Stimulated activated effector memory CD8-positive, alpha-beta T cell treated with anti-CD3 and anti-CD28 coated beads, Interleukin-12 subunit alpha, Interleukin-12 subunit beta, amount 100 ng/mL, for 72 hours (primary cell): ENCODE measurements around the gene REM2.

Source experiments
- ATAC-seq: fragments of 150-1000 bp; cut with Tn5 transposase; 2 replicates; pipeline ENCODE4 v1.10.0; 2021
- DNase-seq, 2 donors: peaks; one replicate each; pipeline ENCODE4 v3.0.0; 2021 to 2022; ENCODE audit warnings: low spot score in 2 of 2
- H3K27ac Mint-ChIP-seq: one replicate; pipeline ENCODE4 v1.8.0; 2022; ENCODE audit warnings: mild to moderate bottlenecking, mixed read lengths
- H3K36me3 Mint-ChIP-seq: one replicate; pipeline ENCODE4 v1.8.0; 2022; ENCODE audit warnings: mild to moderate bottlenecking, mixed read lengths
- H3K4me1 Mint-ChIP-seq: one replicate; pipeline ENCODE4 v1.8.0; 2022; ENCODE audit warnings: mixed read lengths
- H3K4me3 Mint-ChIP-seq: one replicate; pipeline ENCODE4 v1.8.0; 2022; ENCODE audit warnings: mild to moderate bottlenecking, mixed read lengths
- H3K9me3 Mint-ChIP-seq: one replicate; pipeline ENCODE4 v1.8.0; 2022; ENCODE audit warnings: mixed read lengths

Gene REM2

GRCh38 chr14:22878271-22879246 lies 4.5 kb upstream of the REM2 start:
- Mint-ChIP-seq H3K4me1 (peaks cover 23% of the 10 kb centered on the region), H3K9me3 (no peaks in the 10 kb centered on the region), H3K27ac (peak overlapping the region; percentile 85), H3K36me3 (peaks cover 68% of the 10 kb centered on the region), H3K4me3 (no peak overlapping the region)
- no peak for ATAC-seq
- DNase-seq, result no peak

GRCh38 chr14:22882064-22882463 lies 958 bp upstream of the REM2 start:
- Mint-ChIP-seq H3K4me3 (no peak overlapping the region), H3K4me1 (peaks cover 35% of the 10 kb centered on the region), H3K36me3 (peaks cover 32% of the 10 kb centered on the region), H3K27ac (no peak overlapping the region), H3K9me3 (no peaks in the 10 kb centered on the region)
- no peak for ATAC-seq
- no peak for DNase-seq

- no peak for DNase-seq
- ATAC-seq, result no peak
- H3K4me3 Mint-ChIP-seq, result no peak overlapping the region
- peaks cover 40% of the 10 kb centered on the region for H3K4me1 Mint-ChIP-seq
- peak overlapping the region; percentile 60 for H3K27ac Mint-ChIP-seq
- H3K9me3 Mint-ChIP-seq, result no peaks in the 10 kb centered on the region
- H3K36me3 Mint-ChIP-seq, result peaks cover 27% of the 10 kb centered on the region
Measured at GRCh38 chr14:22882529-22883172, 371 bp upstream of the REM2 start.

GRCh38 chr14:22884076-22884737 lies 1.2 kb downstream of the REM2 start:
- ATAC-seq (no peak), DNase-seq (no peak)
- Mint-ChIP-seq H3K36me3 (peaks cover 11% of the 10 kb centered on the region), H3K4me3 (no peak overlapping the region), H3K9me3 (no peaks in the 10 kb centered on the region), H3K27ac (no peak overlapping the region), H3K4me1 (peaks cover 36% of the 10 kb centered on the region)

- Mint-ChIP-seq H3K4me1 (peaks cover 39% of the 10 kb centered on the region), H3K9me3 (no peaks in the 10 kb centered on the region), H3K4me3 (no peak overlapping the region), H3K36me3 (peaks cover 6% of the 10 kb centered on the region), H3K27ac (no peak overlapping the region)
- DNase-seq (no peak), ATAC-seq (no peak)
Measured at GRCh38 chr14:22884738-22885523, 1.9 kb downstream of the REM2 start.

GRCh38 chr14:22885975-22886374 lies 3.0 kb downstream of the REM2 start:
- peak overlapping the region; percentile 46 for H3K27ac Mint-ChIP-seq
- peak overlapping the region; percentile 69 for H3K4me3 Mint-ChIP-seq
- no peak for DNase-seq
- H3K9me3 Mint-ChIP-seq, result no peaks in the 10 kb centered on the region
- no peak for ATAC-seq
- H3K4me1 Mint-ChIP-seq, result peaks cover 42% of the 10 kb centered on the region
- peaks cover 6% of the 10 kb centered on the region for H3K36me3 Mint-ChIP-seq

GRCh38 chr14:22886500-22887259 lies 3.7 kb downstream of the REM2 start:
- ATAC-seq (peak; percentile 79), DNase-seq (peak; percentile 44 to 80)
- Mint-ChIP-seq H3K9me3 (no peaks in the 10 kb centered on the region), H3K36me3 (peaks cover 6% of the 10 kb centered on the region), H3K4me3 (peak overlapping the region; percentile 69), H3K4me1 (peaks cover 42% of the 10 kb centered on the region), H3K27ac (peak overlapping the region; percentile 82)

- no peak for DNase-seq
- H3K36me3 Mint-ChIP-seq, result peaks cover 6% of the 10 kb centered on the region
- peak; percentile 22 for ATAC-seq
- H3K27ac Mint-ChIP-seq, result peak overlapping the region; percentile 82
- H3K4me3 Mint-ChIP-seq, result peak overlapping the region; percentile 69
- no peaks in the 10 kb centered on the region for H3K9me3 Mint-ChIP-seq
- peaks cover 42% of the 10 kb centered on the region for H3K4me1 Mint-ChIP-seq
Measured at GRCh38 chr14:22887260-22887989, 4.4 kb downstream of the REM2 start.

GRCh38 chr14:22887990-22888378 lies 5.0 kb downstream of the REM2 start:
- H3K36me3 Mint-ChIP-seq, result peaks cover under 1% of the 10 kb centered on the region
- H3K4me1 Mint-ChIP-seq, result peaks cover 41% of the 10 kb centered on the region
- ATAC-seq (peak; percentile 11), DNase-seq (no peak)
- peak overlapping the region; percentile 82 for H3K27ac Mint-ChIP-seq
- H3K9me3 Mint-ChIP-seq, result no peaks in the 10 kb centered on the region
- H3K4me3 Mint-ChIP-seq, result peak overlapping the region; percentile 69

- no peak overlapping the region for H3K4me3 Mint-ChIP-seq
Measured at GRCh38 chr14:22888662-22889061, 5.6 kb downstream of the REM2 start.

GRCh38 chr14:22890416-22890815 lies 7.4 kb downstream of the REM2 start:
- Mint-ChIP-seq H3K4me1 (peaks cover 25% of the 10 kb centered on the region), H3K4me3 (no peak overlapping the region), H3K27ac (no peak overlapping the region), H3K9me3 (no peaks in the 10 kb centered on the region), H3K36me3 (no peaks in the 10 kb centered on the region)
- ATAC-seq, result no peak
- no peak for DNase-seq

More at GRCh38 chr14:22888662-22889061, 5.6 kb downstream of the REM2 start:
- ATAC-seq (no peak), DNase-seq (no peak)
- H3K9me3 Mint-ChIP-seq, result no peaks in the 10 kb centered on the region
- no peaks in the 10 kb centered on the region for H3K36me3 Mint-ChIP-seq
- H3K4me1 Mint-ChIP-seq, result peaks cover 36% of the 10 kb centered on the region
- H3K27ac Mint-ChIP-seq, result no peak overlapping the region

GRCh38 chr14:22892488-22892887 lies 9.5 kb downstream of the REM2 start:
- Mint-ChIP-seq H3K27ac (peak overlapping the region; percentile 64), H3K4me1 (peaks cover 14% of the 10 kb centered on the region), H3K36me3 (no peaks in the 10 kb centered on the region), H3K9me3 (no peaks in the 10 kb centered on the region), H3K4me3 (no peak overlapping the region)
- no peak for ATAC-seq
- DNase-seq, result no peak

- DNase-seq (no peak), ATAC-seq (no peak)
- Mint-ChIP-seq H3K4me3 (no peak overlapping the region), H3K36me3 (peaks cover 5% of the 10 kb centered on the region), H3K27ac (peak overlapping the region; percentile 9), H3K4me1 (peaks cover 16% of the 10 kb centered on the region), H3K9me3 (no peaks in the 10 kb centered on the region)
Measured at GRCh38 chr14:22893706-22894105, 10.7 kb downstream of the REM2 start.

GRCh38 chr14:22895402-22895801 lies 12.4 kb downstream of the REM2 start:
- no peaks in the 10 kb centered on the region for H3K9me3 Mint-ChIP-seq
- no peak overlapping the region for H3K4me3 Mint-ChIP-seq
- H3K4me1 Mint-ChIP-seq, result peaks cover 10% of the 10 kb centered on the region
- ATAC-seq, result no peak
- no peak for DNase-seq
- H3K36me3 Mint-ChIP-seq, result peaks cover 6% of the 10 kb centered on the region
- no peak overlapping the region for H3K27ac Mint-ChIP-seq
